Liver (tissue), 9 donors: ENCODE results near the gene CEMIP. TPM values are rescaled to one million over a fixed set of nuclear protein-coding genes. Genes with fewer than 3 reads are reported as not detected.
A peak's percentile ranks its signal among the peaks of the same experiment; 100 is the strongest.

Experiments used
- DNase-seq: peaks from one replicate; pipeline ENCODE4 v3.0.0-alpha.2; 2017; ENCODE audit warnings: low spot score
- H3K27ac ChIP-seq, 2 donors: one replicate each; pipeline ENCODE4 v1.7.0; 2013; ENCODE audit warnings: inconsistent platforms in 2 of 2, low read length in 2 of 2, control low read depth in 1 of 2, low read depth in 1 of 2, mild to moderate bottlenecking in 1 of 2
- H3K27me3 ChIP-seq, 4 donors: one replicate each; pipeline versions ENCODE4 v1.6.1 to v1.7.0; 2013; ENCODE audit warnings: low read length in 3 of 4, inconsistent platforms in 1 of 4, mild to moderate bottlenecking in 1 of 4, moderate library complexity in 1 of 4; ENCODE audit not compliant: control insufficient read depth in 4 of 4, insufficient read depth in 4 of 4
- H3K36me3 ChIP-seq, 4 donors: one replicate each; pipeline versions ENCODE4 v1.6.1 to v1.7.0; 2013; ENCODE audit warnings: low read length in 3 of 4, mild to moderate bottlenecking in 3 of 4, low read depth in 1 of 4, moderate library complexity in 1 of 4; ENCODE audit not compliant: control insufficient read depth in 4 of 4, insufficient read depth in 3 of 4
- H3K4me1 ChIP-seq, 4 donors: one replicate each; pipeline versions ENCODE4 v1.6.1 to v1.7.0; 2013; ENCODE audit warnings: low read length in 3 of 4, mild to moderate bottlenecking in 3 of 4, moderate library complexity in 1 of 4; ENCODE audit not compliant: control insufficient read depth in 4 of 4, insufficient read depth in 4 of 4
- H3K4me3 ChIP-seq, 3 donors: one replicate each; pipeline versions ENCODE4 v1.6.1 to v1.7.0; 2013; ENCODE audit warnings: low read length in 3 of 3, control low read depth in 1 of 3, low read depth in 1 of 3, mild to moderate bottlenecking in 1 of 3
- H3K9ac ChIP-seq, 2 donors: one replicate each; pipeline ENCODE4 v1.7.0; 2013; ENCODE audit warnings: low read length in 2 of 2, mild to moderate bottlenecking in 2 of 2, moderate library complexity in 2 of 2, control low read depth in 1 of 2, low read depth in 1 of 2
- H3K9me3 ChIP-seq, 4 donors: one replicate each; pipeline versions ENCODE4 v1.6.1 to v1.7.0; 2013; ENCODE audit warnings: low read length in 3 of 4; ENCODE audit not compliant: control insufficient read depth in 4 of 4
- ATF3 ChIP-seq: IDR thresholded peaks from 2 replicates; pipeline ENCODE4 v1.6.1; 2016; ENCODE audit warnings: antibody characterized with exemption
- CTCF ChIP-seq: fragments of 150-350 bp; IDR thresholded peaks from 2 replicates; pipeline ENCODE4 v1.5.1; 2017; ENCODE audit warnings: improper control_type of control experiment, low read depth, low read length; ENCODE audit not compliant: missing input control
- EGR1 ChIP-seq, 2 donors: IDR thresholded peaks; 2 replicates each; pipeline ENCODE4 v1.6.1; 2016 to 2018; ENCODE audit warnings: antibody characterized with exemption in 2 of 2, low read depth in 2 of 2
- FOXA1 ChIP-seq: IDR thresholded peaks from 2 replicates; pipeline ENCODE4 v1.6.1; 2016; ENCODE audit warnings: antibody characterized with exemption
- FOXA2 ChIP-seq: IDR thresholded peaks from 2 replicates; pipeline ENCODE4 v1.6.1; 2016; ENCODE audit warnings: antibody characterized with exemption
- GABPA ChIP-seq, 2 donors: IDR thresholded peaks in 1 of 2; conservative IDR thresholded peaks in 1 of 2; 2 replicates each; pipeline ENCODE4 v1.6.1; 2016; ENCODE audit warnings: antibody characterized with exemption in 2 of 2, mild to moderate bottlenecking in 1 of 2, moderate library complexity in 1 of 2
- HNF4G ChIP-seq: IDR thresholded peaks from 2 replicates; pipeline ENCODE4 v1.6.1; 2016; ENCODE audit warnings: antibody characterized with exemption
- JUND ChIP-seq, 2 donors: IDR thresholded peaks; 2 replicates each; pipeline ENCODE4 v1.6.1; 2016; ENCODE audit warnings: antibody characterized with exemption in 2 of 2
- MAX ChIP-seq: IDR thresholded peaks from 2 replicates; pipeline ENCODE4 v1.6.1; 2016; ENCODE audit warnings: antibody characterized with exemption
- NR2F2 ChIP-seq: IDR thresholded peaks from 2 replicates; pipeline ENCODE4 v1.6.1; 2016; ENCODE audit warnings: antibody characterized with exemption
- RAD21 ChIP-seq, 2 donors: IDR thresholded peaks; 2 replicates each; pipeline ENCODE4 v1.6.1; 2016; ENCODE audit warnings: antibody characterized with exemption in 2 of 2, mild to moderate bottlenecking in 2 of 2
- REST ChIP-seq: IDR thresholded peaks from 2 replicates; pipeline ENCODE4 v1.6.1; 2016; ENCODE audit warnings: antibody characterized with exemption, mild to moderate bottlenecking
- SP1 ChIP-seq: IDR thresholded peaks from 2 replicates; pipeline ENCODE4 v1.6.1; 2018; ENCODE audit warnings: antibody characterized with exemption, mild to moderate bottlenecking
- TAF1 ChIP-seq: conservative IDR thresholded peaks from 2 replicates; pipeline ENCODE4 v1.6.1; 2016; ENCODE audit warnings: antibody characterized with exemption, mild to moderate bottlenecking
- YY1 ChIP-seq: IDR thresholded peaks from 2 replicates; pipeline ENCODE4 v1.6.1; 2016; ENCODE audit warnings: antibody characterized with exemption, mild to moderate bottlenecking
- WGBS: extraction: QIAGEN DNeasy Blood & Tissue Kit; methylation state at CpG from one replicate; pipeline ENCODE4 v1.1.7; 2013; 5-methylcytosine and 5-hydroxymethylcytosine counted together
- polyA plus RNA-seq, 2 donors: library from polyadenylated mRNA; stranded (reverse) in 1 of 2; unstranded in 1 of 2; fragments of 200-250 nt in 1 of 2; fragments of >200 nt in 1 of 2; fragmentation: Nextera tagmentation in 1 of 2; extraction: Ambion mirVana in 1 of 2; gene quantifications; one replicate each; pipeline versions ENCODE4 v1.2.1 to v1.2.3, GENCODE V29; 2013 to 2015
- total RNA-seq, 2 donors: library from RNA; depleted of rRNA; stranded (reverse); fragments of >200 nt; gene quantifications; one replicate each; pipeline ENCODE4 v1.2.3, GENCODE V29; 2014
- donor health status: healthy.
- donor health status: healthy.
- donor health status: healthy.
- donor health status: healthy.
- donor health status: healthy.

The CEMIP gene
- total RNA-seq (under 1 TPM; under 0.01 to 0.89 TPM), polyA plus RNA-seq (under 1 TPM; 0.19 to 0.22 TPM)

- H3K4me1 ChIP-seq: peaks cover 5 to 21% (median 17%) of the 10 kb centered on the region in 4 donors
- H3K4me3 ChIP-seq: peak within 1 kb of the TSS; percentile 53 to 59 (median 54)
- peak; percentile 68 to 75 for TF ChIP-seq RAD21 (IDR thresholded peaks at IDR 0.05)
- peak; percentile 72 for TF ChIP-seq CTCF
- TF ChIP-seq HNF4G: no peak
- peak; percentile 65 for DNase-seq
- no peak within 1 kb of the TSS for H3K9ac ChIP-seq
- H3K27ac ChIP-seq: no peak within 1 kb of the TSS
- H3K36me3 ChIP-seq: no peaks in the 10 kb centered on the region
- WGBS: 1% methylated on average over 75 of the region's 75 CpGs
- H3K9me3 ChIP-seq: no peaks in the 10 kb centered on the region
- peaks cover 0 to 6% (median 5%) of the 10 kb centered on the region in 4 donors for H3K27me3 ChIP-seq
Measured at GRCh38 chr15:80778964-80779657, at the start of gene CEMIP. TSS of gene CEMIP (plus strand) at chr15:80779370. CDS start at chr15:80873880, 94,510 bp downstream.

- no peak overlapping the region for H3K4me3 ChIP-seq
- no peak for TF ChIP-seq ATF3
- TF ChIP-seq JUND (IDR thresholded peaks at IDR 0.05): no peak
- TF ChIP-seq FOXA1: no peak
- no peak for TF ChIP-seq YY1
- no peak for TF ChIP-seq SP1
- no peak for TF ChIP-seq CTCF
- no peak for TF ChIP-seq RAD21 (IDR thresholded peaks at IDR 0.05)
- TF ChIP-seq HNF4G: no peak
- TF ChIP-seq NR2F2: no peak
- no peak for TF ChIP-seq TAF1
- no peak for TF ChIP-seq REST
- TF ChIP-seq MAX: no peak
- TF ChIP-seq FOXA2: no peak
- no peak for TF ChIP-seq EGR1 (IDR thresholded peaks at IDR 0.05; ENCODE audit: low read depth in 2 of 2)
- no peak for TF ChIP-seq GABPA (IDR thresholded peaks at IDR 0.05 in 1 of 2, conservative IDR thresholded peaks at IDR 0.05 in 1 of 2)
- no peaks in the 10 kb centered on the region for H3K36me3 ChIP-seq
- H3K27me3 ChIP-seq: no peaks in the 10 kb centered on the region
- WGBS: 94% methylated on average over 7 of the region's 7 CpGs
- no peak for DNase-seq
- H3K9ac ChIP-seq: no peak overlapping the region
- no peak overlapping the region for H3K27ac ChIP-seq
- H3K9me3 ChIP-seq: no peaks in the 10 kb centered on the region
- H3K4me1 ChIP-seq: no peaks in the 10 kb centered on the region
Measured at GRCh38 chr15:80730387-80730786, 48.8 kb upstream of the CEMIP start.
